Effector memory CD8-positive, alpha-beta T cell (primary cell): Measurements from ENCODE around the gene ACO1.

Source experiments
- ATAC-seq: fragments of 150-1000 bp; cut with Tn5 transposase; replicated peaks from 2 replicates; pipeline ENCODE4 v1.10.0; 2021; ENCODE audit warnings: mild to moderate bottlenecking, moderate library complexity
- DNase-seq, 3 experiments: peaks; one replicate each; pipeline ENCODE4 v3.0.0; 2021
- H3K27ac Mint-ChIP-seq, 2 donors: one replicate each; pipeline ENCODE4 v1.8.0; 2022; ENCODE audit warnings: mild to moderate bottlenecking in 2 of 2, mixed read lengths in 2 of 2, moderate library complexity in 2 of 2
- H3K27me3 Mint-ChIP-seq, 2 donors: one replicate each; pipeline ENCODE4 v1.8.0; 2022; ENCODE audit warnings: mixed read lengths in 2 of 2
- H3K36me3 Mint-ChIP-seq: one replicate; pipeline ENCODE4 v1.8.0; 2022; ENCODE audit warnings: mild to moderate bottlenecking, moderate library complexity, mixed read lengths; ENCODE audit not compliant: insufficient read depth
- H3K4me1 Mint-ChIP-seq, 2 donors: one replicate each; pipeline ENCODE4 v1.8.0; 2022; ENCODE audit warnings: low read depth in 2 of 2, mixed read lengths in 2 of 2
- H3K4me3 Mint-ChIP-seq, 2 donors: one replicate each; pipeline ENCODE4 v1.8.0; 2022; ENCODE audit warnings: mild to moderate bottlenecking in 2 of 2, mixed read lengths in 2 of 2, moderate library complexity in 2 of 2
- H3K9me3 Mint-ChIP-seq, 2 donors: one replicate each; pipeline ENCODE4 v1.8.0; 2022; ENCODE audit warnings: mixed read lengths in 2 of 2

Gene ACO1

DNA sequence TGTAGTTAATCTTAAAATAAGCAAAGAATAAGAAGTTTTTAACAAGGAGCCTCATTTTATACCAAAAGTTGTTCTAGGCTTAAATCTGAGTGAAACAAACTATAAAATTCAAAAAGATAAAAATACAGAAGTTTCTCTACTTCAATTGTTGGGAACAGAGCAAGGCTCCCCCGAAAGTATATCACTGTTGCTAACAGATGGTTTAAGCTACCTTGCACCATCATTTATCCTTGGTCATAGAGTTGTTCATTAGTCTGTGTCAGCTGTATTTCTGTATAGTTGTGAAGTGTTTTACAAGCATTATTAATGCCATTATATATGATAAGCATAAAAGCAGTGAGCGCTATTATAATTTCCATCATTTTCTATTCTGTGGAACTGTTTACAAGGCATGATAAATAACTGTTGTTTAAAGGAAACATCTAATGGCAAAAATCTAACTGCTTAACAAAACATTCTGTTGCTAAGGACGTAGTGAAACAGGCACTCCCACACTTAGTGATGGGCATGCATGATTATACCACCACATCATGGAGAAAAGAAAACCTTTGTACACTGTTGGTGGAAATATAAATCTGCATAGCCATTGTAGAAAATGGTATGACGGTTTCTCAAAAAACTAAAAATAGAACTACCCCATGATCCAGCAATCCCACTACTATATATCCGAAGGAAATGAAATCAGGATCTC, 23.3 kb upstream of the ACO1 start:
- H3K27ac Mint-ChIP-seq: no peak overlapping the region
- peaks cover 15 to 28% of the 10 kb centered on the region in 2 donors for H3K27me3 Mint-ChIP-seq
- no peaks in the 10 kb centered on the region for H3K9me3 Mint-ChIP-seq
- no peak for DNase-seq
- H3K4me1 Mint-ChIP-seq: no peaks in the 10 kb centered on the region
- no peak for ATAC-seq
- no peak overlapping the region for H3K4me3 Mint-ChIP-seq
- no peaks in the 10 kb centered on the region for H3K36me3 Mint-ChIP-seq

DNA sequence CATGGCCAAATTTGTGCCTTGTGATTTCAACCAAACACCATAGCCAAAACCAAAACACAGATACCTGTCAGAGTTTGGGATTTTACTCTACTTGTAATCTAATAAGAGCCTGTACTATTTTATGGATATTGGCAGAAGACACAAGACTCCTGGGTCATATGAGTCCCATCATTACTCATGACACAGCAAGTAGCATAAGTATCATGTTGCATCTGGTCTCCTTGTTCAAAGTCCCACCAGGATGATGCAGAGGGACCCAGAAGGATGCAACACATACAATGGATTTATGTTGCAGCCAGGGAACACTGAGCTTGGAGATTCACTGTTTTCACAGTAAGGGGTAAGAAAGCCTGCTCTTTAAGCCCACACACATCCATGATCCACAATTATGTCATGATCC, 13.2 kb upstream of the ACO1 start:
- no peak overlapping the region for H3K4me3 Mint-ChIP-seq
- no peaks in the 10 kb centered on the region for H3K36me3 Mint-ChIP-seq
- H3K9me3 Mint-ChIP-seq: no peaks in the 10 kb centered on the region
- ATAC-seq: no peak
- no peak overlapping the region for H3K27ac Mint-ChIP-seq
- no peaks in the 10 kb centered on the region for H3K4me1 Mint-ChIP-seq
- H3K27me3 Mint-ChIP-seq: peaks cover 0 to 6% of the 10 kb centered on the region in 2 donors
- no peak for DNase-seq

DNA sequence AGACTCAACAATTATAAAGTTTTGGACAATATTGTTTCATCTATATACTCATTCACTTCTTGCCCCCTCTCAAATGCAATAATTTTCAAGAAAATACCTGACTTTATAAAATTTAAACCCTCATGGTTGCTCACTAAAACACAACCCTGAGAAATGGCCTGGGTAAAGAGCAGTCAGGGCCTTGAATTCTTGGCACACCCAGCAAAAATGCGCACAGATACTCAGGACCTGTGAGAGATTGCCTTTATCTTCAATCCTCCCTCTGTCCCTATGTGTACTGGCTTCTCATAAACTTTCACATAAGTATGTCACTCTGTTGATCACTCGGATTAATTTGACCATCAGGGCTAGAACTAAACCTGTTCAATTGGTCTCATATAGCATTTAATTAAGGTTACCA, 12.8 kb upstream of the ACO1 start:
- Mint-ChIP-seq H3K4me3 (no peak overlapping the region), H3K27ac (no peak overlapping the region)

DNA sequence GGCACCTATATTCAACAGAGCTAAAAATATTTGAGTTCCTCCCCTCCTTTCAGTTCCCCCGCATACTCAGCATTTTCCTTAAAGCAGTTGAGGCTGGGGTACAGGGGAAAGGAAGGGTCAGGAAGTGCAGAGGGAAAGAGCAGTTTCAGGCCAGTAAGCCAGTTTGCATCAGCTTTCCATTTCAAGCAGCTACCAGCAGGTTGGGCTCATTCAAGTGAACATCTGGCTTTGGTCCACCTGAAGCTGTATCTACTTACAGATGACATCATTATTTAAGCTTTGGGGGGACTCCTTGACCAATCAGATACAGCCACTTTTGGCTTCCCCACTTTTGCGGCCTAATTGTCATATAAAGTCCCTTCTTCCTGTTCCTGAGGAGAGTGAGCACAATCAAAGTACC, 8.2 kb upstream of the ACO1 start:
- peaks cover 3 to 9% of the 10 kb centered on the region in 2 donors for H3K4me1 Mint-ChIP-seq
- H3K4me3 Mint-ChIP-seq: no peak overlapping the region
- H3K36me3 Mint-ChIP-seq: no peaks in the 10 kb centered on the region
- DNase-seq (no peak), ATAC-seq (no peak)
- H3K27me3 Mint-ChIP-seq: peaks cover 8 to 16% of the 10 kb centered on the region in 2 donors
- H3K27ac Mint-ChIP-seq: no peak overlapping the region
- H3K9me3 Mint-ChIP-seq: no peaks in the 10 kb centered on the region

More for the DNA sequence above, 12.8 kb upstream of the ACO1 start:
- no peak for DNase-seq
- peaks cover 0 to 6% of the 10 kb centered on the region in 2 donors for H3K27me3 Mint-ChIP-seq
- H3K9me3 Mint-ChIP-seq: no peaks in the 10 kb centered on the region
- H3K4me1 Mint-ChIP-seq: no peaks in the 10 kb centered on the region
- ATAC-seq: no peak
- H3K36me3 Mint-ChIP-seq: no peaks in the 10 kb centered on the region

DNA sequence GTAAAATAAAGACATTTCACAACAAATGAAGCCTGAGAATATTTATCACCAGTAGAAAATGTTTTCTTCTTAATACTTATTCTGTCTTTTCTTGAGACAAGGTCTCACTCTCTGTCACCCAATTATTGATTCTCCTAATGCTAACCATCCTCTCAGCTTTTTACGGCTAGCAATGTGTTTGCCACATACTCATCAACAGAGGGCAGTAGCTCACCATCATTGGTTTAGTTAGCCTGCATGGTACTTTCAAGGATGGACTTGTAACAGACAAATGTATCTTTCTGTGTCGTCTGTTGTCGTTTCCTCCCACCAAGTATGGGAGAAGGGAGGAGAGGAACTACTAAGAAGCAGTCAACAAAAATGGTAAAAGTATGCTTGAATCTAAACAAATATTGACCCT, 5.9 kb upstream of the ACO1 start:
- peaks cover 4 to 10% of the 10 kb centered on the region in 2 donors for H3K4me1 Mint-ChIP-seq
- no peak overlapping the region for H3K27ac Mint-ChIP-seq
- ATAC-seq (peak; percentile 84), DNase-seq (peak; percentile 42 to 51 (median 44))
- H3K4me3 Mint-ChIP-seq: no peak overlapping the region
- H3K36me3 Mint-ChIP-seq: no peaks in the 10 kb centered on the region
- peaks cover 20 to 28% of the 10 kb centered on the region in 2 donors for H3K27me3 Mint-ChIP-seq
- no peaks in the 10 kb centered on the region for H3K9me3 Mint-ChIP-seq

DNA sequence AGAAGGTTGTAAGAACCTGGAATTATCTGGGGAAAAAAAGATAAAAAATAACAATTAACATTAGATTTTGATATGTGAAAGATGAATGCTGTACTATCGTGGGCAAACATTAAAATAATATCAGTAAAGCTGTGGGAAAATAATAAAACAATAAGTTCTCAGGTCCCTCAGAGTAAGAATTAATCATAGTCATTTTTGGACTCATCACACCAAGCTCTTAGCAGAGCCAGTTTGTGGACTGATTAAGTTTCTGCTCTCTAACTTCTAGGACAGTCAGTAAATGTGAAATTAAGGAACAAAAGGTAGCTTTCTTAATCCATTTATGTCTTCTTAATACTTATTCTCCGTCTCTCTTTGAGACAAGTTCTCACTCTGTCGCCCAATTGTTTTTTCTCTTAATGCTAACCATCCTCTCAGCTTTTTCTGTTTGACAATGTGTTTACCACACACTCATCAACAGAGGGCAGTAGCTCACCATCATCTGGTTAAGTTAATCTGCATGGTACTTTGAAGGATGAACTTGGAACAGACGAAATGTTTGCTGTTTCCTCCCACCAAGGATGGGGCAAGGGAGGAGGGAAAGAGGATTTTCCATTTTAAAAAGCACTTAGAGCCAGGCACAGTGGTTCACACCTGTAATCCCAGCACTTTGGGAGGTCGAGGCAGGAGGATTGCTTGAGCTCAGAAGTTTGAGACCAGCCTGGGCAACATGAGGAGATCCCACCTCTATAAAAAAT, 5.3 kb upstream of the ACO1 start:
- Mint-ChIP-seq H3K9me3 (no peaks in the 10 kb centered on the region), H3K36me3 (no peaks in the 10 kb centered on the region), H3K4me1 (peaks cover 7 to 15% of the 10 kb centered on the region in 2 donors), H3K27me3 (peaks cover 20 to 28% of the 10 kb centered on the region in 2 donors), H3K4me3 (no peak overlapping the region), H3K27ac (no peak overlapping the region)
- DNase-seq (peak; percentile 55 to 63 (median 58)), ATAC-seq (peak; percentile 87)

DNA sequence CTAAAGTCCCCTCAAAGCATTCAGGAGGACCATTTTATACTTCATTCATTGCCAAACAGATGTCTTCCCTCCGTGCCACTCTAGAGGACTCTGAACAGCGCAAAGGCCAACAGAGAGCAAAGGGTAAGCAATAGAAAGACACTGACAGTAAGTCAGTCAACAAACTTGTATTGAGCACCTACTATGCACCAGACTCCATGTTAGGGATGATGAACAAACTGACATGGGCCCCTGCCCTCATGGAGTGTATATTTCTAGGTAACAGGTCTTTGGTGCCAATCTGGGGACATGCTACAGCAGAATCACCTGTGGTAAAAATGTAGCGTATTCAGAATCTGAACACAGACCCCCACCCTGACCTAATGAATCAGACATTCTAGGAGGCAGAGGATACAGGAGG, 3.5 kb upstream of the ACO1 start:
- no peaks in the 10 kb centered on the region for H3K9me3 Mint-ChIP-seq
- H3K4me1 Mint-ChIP-seq: peaks cover 10 to 26% of the 10 kb centered on the region in 2 donors
- no peaks in the 10 kb centered on the region for H3K36me3 Mint-ChIP-seq
- no peak for DNase-seq
- peaks cover 20 to 21% of the 10 kb centered on the region in 2 donors for H3K27me3 Mint-ChIP-seq
- ATAC-seq: no peak
- H3K4me3 Mint-ChIP-seq: no peak overlapping the region
- H3K27ac Mint-ChIP-seq: no peak overlapping the region

DNA sequence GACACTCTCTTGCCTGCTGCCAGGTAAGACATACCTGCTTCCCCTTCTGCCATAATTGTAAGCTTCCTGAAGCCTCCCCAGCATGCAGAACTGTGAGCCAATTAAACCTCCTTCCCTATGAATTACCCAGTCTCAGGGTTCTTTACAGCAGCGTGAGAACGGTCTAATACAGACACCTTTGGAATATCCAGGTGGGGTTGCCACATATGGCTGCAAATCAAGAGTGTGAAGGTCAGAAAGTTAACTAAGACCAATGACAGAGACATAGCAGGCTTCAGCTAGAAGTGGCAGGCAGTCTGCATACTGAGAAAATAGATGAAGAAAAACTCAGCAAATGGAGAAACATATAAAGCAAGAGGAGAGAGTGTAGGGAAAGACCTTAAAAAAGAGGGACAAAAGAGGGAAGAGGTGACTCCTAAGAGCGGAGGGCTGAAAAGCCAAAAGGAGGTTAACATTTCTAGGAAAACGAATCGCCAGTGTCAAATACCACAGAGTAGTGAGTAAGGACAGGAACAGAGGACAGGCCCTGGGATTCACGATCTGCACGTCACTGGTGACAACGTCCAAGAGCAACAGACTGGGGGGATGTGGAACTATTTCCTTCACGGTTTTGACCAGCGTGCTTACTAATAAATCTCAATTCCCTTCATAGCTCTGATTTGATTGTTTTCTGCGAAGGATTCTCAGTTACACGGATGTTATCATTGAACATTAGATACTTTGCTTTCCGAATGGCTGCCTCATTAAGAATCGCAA, 1.7 kb upstream of the ACO1 start:
- peaks cover 10 to 27% of the 10 kb centered on the region in 2 donors for H3K4me1 Mint-ChIP-seq
- peaks cover 20 to 21% of the 10 kb centered on the region in 2 donors for H3K27me3 Mint-ChIP-seq
- no peak overlapping the region for H3K27ac Mint-ChIP-seq
- no peaks in the 10 kb centered on the region for H3K36me3 Mint-ChIP-seq
- DNase-seq (no peak), ATAC-seq (no peak)
- no peaks in the 10 kb centered on the region for H3K9me3 Mint-ChIP-seq
- no peak overlapping the region for H3K4me3 Mint-ChIP-seq

DNA sequence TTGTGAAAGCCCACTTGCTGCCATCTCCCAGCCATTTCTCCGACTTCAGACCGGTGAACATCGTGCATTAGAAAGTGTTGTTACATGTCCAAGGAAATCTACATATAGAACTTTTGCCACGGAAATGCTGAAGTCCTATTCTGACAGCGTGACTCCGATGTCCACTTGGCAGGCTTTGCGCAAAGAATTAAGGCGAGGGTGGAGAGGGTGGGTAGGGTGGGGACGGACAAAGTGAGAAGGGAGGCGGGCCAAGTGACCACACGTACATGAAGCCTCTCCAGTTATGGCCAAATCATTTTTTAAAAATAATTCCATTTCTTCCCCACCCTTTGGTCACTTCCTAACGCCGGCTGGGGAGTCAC, 460 bp upstream of the ACO1 start:
- DNase-seq: no peak
- peak overlapping the region; percentile 80 to 83 for H3K4me3 Mint-ChIP-seq
- H3K9me3 Mint-ChIP-seq: no peaks in the 10 kb centered on the region
- no peak for ATAC-seq
- H3K27me3 Mint-ChIP-seq: peaks cover 20 to 21% of the 10 kb centered on the region in 2 donors
- H3K4me1 Mint-ChIP-seq: peaks cover 7 to 23% of the 10 kb centered on the region in 2 donors
- H3K36me3 Mint-ChIP-seq: no peaks in the 10 kb centered on the region
- no peak overlapping the region for H3K27ac Mint-ChIP-seq

DNA sequence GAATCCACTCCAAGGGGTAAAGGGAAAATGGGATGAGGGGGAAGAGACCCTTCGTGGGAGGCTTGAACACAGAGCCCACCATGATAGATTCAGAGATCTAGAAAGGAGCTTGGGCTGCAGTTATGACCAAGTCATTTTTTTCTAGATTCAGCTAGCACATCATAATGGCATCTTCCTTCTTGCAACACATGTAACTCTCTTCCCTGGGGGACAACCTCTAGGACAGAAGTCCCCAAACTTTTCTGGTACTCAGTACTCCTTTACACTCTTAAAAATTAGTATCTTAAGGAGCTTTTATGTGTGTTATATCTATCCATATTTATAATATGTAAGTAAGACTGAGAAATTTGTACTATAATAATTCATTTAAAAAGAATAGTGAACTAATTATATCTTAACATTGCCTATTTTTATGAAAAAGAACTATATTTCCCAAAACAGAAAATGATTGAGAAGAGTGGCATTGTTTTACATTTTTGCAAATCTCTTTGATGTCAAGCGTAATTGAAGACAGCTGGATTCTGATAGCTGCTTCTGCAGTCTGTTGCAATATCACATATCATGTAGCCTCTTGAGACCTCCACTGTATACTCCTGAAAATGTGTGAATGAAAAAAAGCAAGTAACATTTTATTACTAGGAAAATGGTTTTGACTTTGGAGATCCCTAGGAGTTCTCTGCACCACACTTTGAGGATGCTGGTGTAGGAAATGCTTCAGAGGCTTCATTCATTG, 875 bp downstream of the ACO1 start:
- Mint-ChIP-seq H3K27me3 (peaks cover 16% of the 10 kb centered on the region in 2 donors), H3K4me1 (peaks cover 7 to 18% of the 10 kb centered on the region in 2 donors), H3K9me3 (no peaks in the 10 kb centered on the region), H3K36me3 (no peaks in the 10 kb centered on the region), H3K4me3 (peak overlapping the region; percentile 80 to 83), H3K27ac (peak overlapping the region in 1 of 2 donors; percentile 47)
- no peak for ATAC-seq
- no peak for DNase-seq

DNA sequence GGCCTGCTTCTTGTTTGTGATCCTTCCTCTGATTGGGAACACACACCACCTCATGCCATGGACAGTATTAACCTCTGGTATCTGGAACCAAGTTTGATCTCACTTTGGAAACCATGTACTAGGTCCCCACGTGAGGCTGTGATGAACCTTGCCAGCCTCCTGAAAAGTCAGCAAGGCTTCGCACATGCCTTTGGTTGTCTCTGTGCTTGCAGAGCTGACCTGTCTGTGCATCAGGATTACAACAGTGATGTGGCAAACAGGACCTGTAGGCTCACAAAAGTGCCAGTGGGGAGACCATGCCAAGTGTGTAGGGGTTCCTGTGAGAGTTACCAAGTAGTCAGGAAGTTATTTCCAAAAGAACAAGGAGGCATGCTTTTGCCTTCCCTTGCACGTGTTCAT, 1.4 kb downstream of the ACO1 start:
- ATAC-seq (no peak), DNase-seq (no peak)
- H3K36me3 Mint-ChIP-seq: no peaks in the 10 kb centered on the region
- H3K9me3 Mint-ChIP-seq: no peaks in the 10 kb centered on the region
- H3K27ac Mint-ChIP-seq: no peak overlapping the region
- H3K4me1 Mint-ChIP-seq: peaks cover 7 to 18% of the 10 kb centered on the region in 2 donors
- H3K4me3 Mint-ChIP-seq: peak overlapping the region in 1 of 2 donors; percentile 7
- peaks cover 12 to 13% of the 10 kb centered on the region in 2 donors for H3K27me3 Mint-ChIP-seq

DNA sequence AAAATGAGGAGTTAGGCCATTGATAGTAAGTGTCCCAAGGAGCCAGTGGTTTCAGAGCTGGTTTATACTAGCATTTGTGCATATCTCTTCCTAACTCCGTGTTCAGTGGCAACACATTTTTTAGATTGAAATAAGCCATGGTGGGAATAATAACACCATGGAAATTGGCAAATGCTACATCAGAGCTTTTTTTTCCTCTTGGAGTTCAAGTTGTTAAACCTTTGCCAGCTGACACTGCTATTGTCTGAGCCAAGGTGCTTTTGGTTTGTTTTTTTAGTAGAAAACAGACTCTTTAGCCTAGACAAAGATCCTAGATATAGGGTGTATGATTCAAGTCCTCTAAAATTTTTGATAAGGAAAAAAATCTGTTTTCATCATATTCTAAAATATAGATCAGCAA, 2.8 kb downstream of the ACO1 start:
- Mint-ChIP-seq H3K27ac (no peak overlapping the region), H3K9me3 (no peaks in the 10 kb centered on the region)
- DNase-seq: no peak

DNA sequence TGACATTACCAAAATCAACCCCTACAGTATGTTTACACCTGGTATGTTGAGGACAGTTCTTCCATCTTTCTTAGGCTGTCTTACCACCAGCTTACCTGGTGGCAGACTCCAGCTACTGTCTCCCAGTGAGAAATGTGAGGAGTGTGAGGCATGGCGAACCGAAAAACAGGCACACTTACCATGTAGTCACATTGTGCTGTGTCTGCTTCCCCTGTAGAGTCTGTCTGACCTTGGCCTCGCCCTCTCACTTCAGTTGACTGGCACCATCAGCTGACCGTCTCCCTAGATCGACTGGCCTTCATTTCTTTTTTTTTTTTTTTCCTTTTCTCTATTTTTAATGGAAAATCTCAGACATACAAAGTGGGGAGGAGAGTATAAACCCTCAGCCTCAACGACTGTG, 4.9 kb downstream of the ACO1 start:
- Mint-ChIP-seq H3K27me3 (no peaks in the 10 kb centered on the region), H3K27ac (no peak overlapping the region), H3K4me1 (peaks cover 4 to 12% of the 10 kb centered on the region in 2 donors), H3K36me3 (peaks cover 2% of the 10 kb centered on the region), H3K4me3 (no peak overlapping the region), H3K9me3 (no peaks in the 10 kb centered on the region)
- ATAC-seq (no peak), DNase-seq (no peak)

More for the DNA sequence above, 2.8 kb downstream of the ACO1 start:
- Mint-ChIP-seq H3K27me3 (peaks cover 2 to 4% of the 10 kb centered on the region in 2 donors), H3K36me3 (no peaks in the 10 kb centered on the region), H3K4me1 (peaks cover 7 to 18% of the 10 kb centered on the region in 2 donors), H3K4me3 (no peak overlapping the region)
- ATAC-seq: no peak
